Natural killer cell (primary cell): Measurements from ENCODE around the gene EMX1. TPM values are rescaled to one million over a fixed set of nuclear protein-coding genes. Genes with fewer than 3 reads are reported as not detected.

Source experiments
- ATAC-seq, 3 donors: fragments of 150-1000 bp in 2 of 3; fragments of 200-7000 bp in 1 of 3; cut with Tn5 transposase; 1 replicate in 1 of 3; 2 replicates in 2 of 3; pipeline ENCODE4 v1.10.0; 2021; ENCODE audit warnings: mild to moderate bottlenecking in 2 of 3, moderate library complexity in 2 of 3
- DNase-seq, 2 donors: peaks; one replicate each; pipeline versions ENCODE4 v3.0.0 to v3.0.0-alpha.2; 2013 to 2021; ENCODE audit warnings: mixed read lengths in 1 of 2
- H3K27ac ChIP-seq: one replicate; pipeline ENCODE4 v1.5.1; 2013; ENCODE audit warnings: mild to moderate bottlenecking, low read length
- H3K27me3 ChIP-seq: one replicate; pipeline ENCODE4 v1.6.1; 2013; ENCODE audit warnings: low read length; ENCODE audit not compliant: control insufficient read depth, insufficient read depth
- H3K36me3 ChIP-seq: one replicate; pipeline ENCODE4 v1.6.1; 2013; ENCODE audit warnings: low read length; ENCODE audit not compliant: control insufficient read depth, insufficient read depth
- H3K4me1 ChIP-seq: one replicate; pipeline ENCODE4 v1.6.1; 2013; ENCODE audit warnings: low read length; ENCODE audit not compliant: control insufficient read depth, insufficient read depth
- H3K4me3 ChIP-seq: one replicate; pipeline ENCODE4 v1.5.1; 2013; ENCODE audit warnings: low read length
- H3K9me3 ChIP-seq: one replicate; pipeline ENCODE4 v1.6.1; 2013; ENCODE audit warnings: low read length; ENCODE audit not compliant: control insufficient read depth, insufficient read depth
- H3K27ac Mint-ChIP-seq, 2 donors: one replicate each; pipeline ENCODE4 v1.8.0; 2022; ENCODE audit warnings: mild to moderate bottlenecking in 2 of 2, mixed read lengths in 2 of 2, moderate library complexity in 1 of 2
- H3K27me3 Mint-ChIP-seq, 2 donors: one replicate each; pipeline ENCODE4 v1.8.0; 2022; ENCODE audit warnings: low read depth in 2 of 2, mixed read lengths in 2 of 2
- H3K36me3 Mint-ChIP-seq: one replicate; pipeline ENCODE4 v1.8.0; 2022; ENCODE audit warnings: mixed read lengths
- H3K4me1 Mint-ChIP-seq, 2 donors: one replicate each; pipeline ENCODE4 v1.8.0; 2022; ENCODE audit warnings: mixed read lengths in 2 of 2
- H3K4me3 Mint-ChIP-seq: one replicate; pipeline ENCODE4 v1.8.0; 2022; ENCODE audit warnings: mild to moderate bottlenecking, moderate library complexity, mixed read lengths
- H3K9me3 Mint-ChIP-seq, 2 donors: one replicate each; pipeline ENCODE4 v1.8.0; 2022; ENCODE audit warnings: mixed read lengths in 2 of 2
- CTCF ChIP-seq: fragments of 200-600 bp; IDR thresholded peaks from one replicate; pipeline ENCODE4 v1.8.0; 2022; ENCODE audit warnings: antibody characterized with exemption
- WGBS: methylation state at CpG from one replicate; pipeline ENCODE4 v1.1.7; 2013; ENCODE audit warnings: missing lambda C conversion rate; ENCODE audit not compliant: insufficient coverage; 5-methylcytosine and 5-hydroxymethylcytosine counted together
- intact Hi-C: fragments of 100-400 bp; cut with micrococcal nuclease; formaldehyde crosslinking; loops from one replicate; pipeline ENCODE4 v1.14.2; 2022
- total RNA-seq, 4 donors: library from RNA; stranded (reverse); fragments of 120-200 nt in 1 of 4; gene quantifications; one replicate each; pipeline versions ENCODE4 v1.2.3 to v1.2.4, GENCODE V29; 2013 to 2022

EMX1 gene
- total RNA-seq, 3 donors from 2014 or later (not counting 1 experiment from before 2014, with no cell fraction given): not detected

DNA sequence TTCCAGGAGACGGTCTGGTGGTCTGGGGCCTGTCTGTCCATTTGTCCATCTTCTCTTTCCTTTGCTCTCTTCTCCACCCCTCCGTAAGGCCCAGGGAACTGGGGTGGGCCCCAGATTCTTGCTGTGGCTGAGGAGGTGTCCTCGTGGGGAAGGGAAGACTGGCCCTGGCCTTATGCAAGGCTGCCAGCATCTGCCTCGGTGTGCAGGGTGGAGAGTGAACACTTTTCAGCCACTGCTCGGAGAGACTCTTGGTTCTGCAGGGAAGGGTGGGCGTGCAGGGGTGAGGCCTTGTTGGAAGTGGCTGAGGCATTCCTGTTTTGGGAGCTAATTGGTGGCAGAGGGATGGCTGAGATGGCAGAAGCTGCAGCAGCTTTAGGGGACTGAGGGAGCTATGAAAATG lies 23.0 kb downstream of the EMX1 start:
- Mint-ChIP-seq H3K27ac (peak overlapping the region in 1 of 2 donors; percentile 17), H3K36me3 (no peaks in the 10 kb centered on the region)

GRCh38 chr2:72940786-72941185 lies 23.5 kb downstream of the EMX1 start:
- 90% methylated on average over 2 of the region's 6 CpGs for WGBS

More for the DNA sequence above, 23.0 kb downstream of the EMX1 start:
- intact Hi-C loops: no loop called here
- Histone ChIP-seq H3K4me3 (no peak overlapping the region), H3K27me3 (no peaks in the 10 kb centered on the region), H3K4me1 (no peaks in the 10 kb centered on the region), H3K27ac (no peak overlapping the region), H3K9me3 (no peaks in the 10 kb centered on the region), H3K36me3 (no peaks in the 10 kb centered on the region)
- no peaks in the 10 kb centered on the region for H3K27me3 Mint-ChIP-seq
- TF ChIP-seq CTCF: no peak
- no peaks in the 10 kb centered on the region for H3K9me3 Mint-ChIP-seq
- DNase-seq (no peak), ATAC-seq (no peak)
- WGBS: 91% methylated on average over 6 of the region's 6 CpGs
- H3K4me3 Mint-ChIP-seq: no peak overlapping the region
- peaks cover 1 to 8% of the 10 kb centered on the region in 2 donors for H3K4me1 Mint-ChIP-seq

DNA sequence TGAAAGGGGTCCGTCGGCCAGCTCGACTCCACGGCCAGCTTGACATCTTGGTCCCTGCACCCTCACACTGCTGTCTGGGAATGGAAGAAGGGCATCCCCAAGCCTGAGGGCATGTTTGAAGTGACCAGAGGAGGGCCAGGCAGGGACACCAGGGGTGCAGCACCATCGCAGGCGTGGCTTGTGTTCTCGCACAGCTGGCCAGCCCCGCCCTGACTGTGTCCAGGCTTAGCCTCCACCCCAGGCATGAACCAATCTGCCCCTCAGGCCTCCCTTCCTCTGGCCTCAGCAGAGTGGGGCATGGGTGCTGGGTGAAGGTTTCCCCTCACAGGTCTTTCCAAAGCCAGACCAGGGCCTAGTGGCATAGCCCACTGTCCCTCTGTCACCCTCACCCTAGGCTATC lies 25.0 kb downstream of the EMX1 start:
- WGBS: 97% methylated on average over 8 of the region's 8 CpGs
- Mint-ChIP-seq H3K27me3 (no peaks in the 10 kb centered on the region), H3K4me3 (no peak overlapping the region)

More at GRCh38 chr2:72940786-72941185, 23.5 kb downstream of the EMX1 start:
- Mint-ChIP-seq H3K9me3 (no peaks in the 10 kb centered on the region), H3K27me3 (no peaks in the 10 kb centered on the region), H3K4me1 (peaks cover 0 to 4% of the 10 kb centered on the region in 2 donors), H3K36me3 (no peaks in the 10 kb centered on the region), H3K27ac (no peak overlapping the region), H3K4me3 (no peak overlapping the region)
- ATAC-seq: no peak
- intact Hi-C loops: no loop called here
- Histone ChIP-seq H3K9me3 (no peaks in the 10 kb centered on the region), H3K27ac (no peak overlapping the region), H3K27me3 (no peaks in the 10 kb centered on the region), H3K4me3 (no peak overlapping the region), H3K4me1 (no peaks in the 10 kb centered on the region), H3K36me3 (no peaks in the 10 kb centered on the region)
- no peak for DNase-seq
- TF ChIP-seq CTCF: no peak

More for the DNA sequence above, 25.0 kb downstream of the EMX1 start:
- no peaks in the 10 kb centered on the region for H3K36me3 Mint-ChIP-seq
- intact Hi-C loops: no loop called here
- H3K36me3 ChIP-seq: no peaks in the 10 kb centered on the region
- no peak overlapping the region for H3K27ac ChIP-seq
- H3K9me3 ChIP-seq: no peaks in the 10 kb centered on the region
- DNase-seq (no peak), ATAC-seq (no peak)
- no peaks in the 10 kb centered on the region for H3K27me3 ChIP-seq
- no peak for TF ChIP-seq CTCF
- H3K4me1 ChIP-seq: no peaks in the 10 kb centered on the region
- no peak overlapping the region for H3K4me3 ChIP-seq
- no peaks in the 10 kb centered on the region for H3K9me3 Mint-ChIP-seq
- peaks cover 0 to 4% of the 10 kb centered on the region in 2 donors for H3K4me1 Mint-ChIP-seq
- no peak overlapping the region for H3K27ac Mint-ChIP-seq
